ENCODE measurements around the gene FAM180B.

FAM180B gene

DNA sequence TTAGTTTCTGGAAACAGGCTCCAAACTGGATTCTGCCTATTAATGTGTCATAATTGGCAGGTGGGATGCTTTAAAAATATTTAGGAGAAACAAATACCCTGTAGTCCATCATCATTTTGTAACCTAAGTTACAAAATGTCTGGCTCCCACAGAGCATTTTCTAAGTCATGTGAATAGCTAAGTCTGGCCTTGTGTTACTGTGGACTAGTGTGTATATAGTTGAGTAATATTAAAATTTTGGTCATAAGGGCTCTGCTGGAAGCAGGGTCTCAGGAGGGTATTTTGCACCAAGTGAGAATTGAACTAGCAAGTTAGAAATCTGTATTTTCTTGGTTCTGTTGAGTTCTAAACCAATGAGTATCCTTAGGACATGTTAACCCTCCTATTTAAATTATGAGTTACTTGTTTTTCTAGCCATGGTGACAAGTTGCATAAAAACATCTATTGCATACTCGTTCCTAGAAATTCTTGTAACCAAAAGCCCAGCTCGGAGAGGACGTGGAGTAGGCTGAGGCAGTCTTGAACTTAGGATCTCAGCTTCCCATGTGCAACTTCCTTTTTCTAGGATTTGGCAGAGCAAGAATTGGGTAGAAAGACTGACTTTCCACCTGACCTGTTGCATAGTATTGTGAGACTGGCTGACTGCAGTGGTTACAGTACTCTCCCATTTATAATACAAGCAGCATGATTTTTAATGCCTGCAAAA lies 15.7 kb upstream of the FAM180B start:
- DNase-seq, result no peak

DNA sequence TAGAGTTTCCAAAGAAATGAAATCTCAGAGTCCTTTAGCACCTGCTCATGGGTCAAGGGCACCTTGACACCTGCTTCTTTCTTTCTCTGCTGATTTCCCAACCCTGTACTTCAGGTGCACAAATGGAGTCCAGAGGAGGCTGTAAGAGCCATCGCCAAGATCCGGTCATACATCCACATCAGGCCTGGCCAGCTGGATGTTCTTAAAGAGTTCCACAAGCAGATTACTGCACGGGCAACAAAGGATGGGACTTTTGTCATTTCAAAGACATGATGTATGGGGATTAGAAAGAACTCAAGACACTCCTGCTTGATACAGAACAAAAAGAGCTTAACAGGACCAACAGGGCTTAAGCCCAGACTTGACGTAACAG lies 15.1 kb upstream of the FAM180B start:
- DNase-seq, result no peak

DNA sequence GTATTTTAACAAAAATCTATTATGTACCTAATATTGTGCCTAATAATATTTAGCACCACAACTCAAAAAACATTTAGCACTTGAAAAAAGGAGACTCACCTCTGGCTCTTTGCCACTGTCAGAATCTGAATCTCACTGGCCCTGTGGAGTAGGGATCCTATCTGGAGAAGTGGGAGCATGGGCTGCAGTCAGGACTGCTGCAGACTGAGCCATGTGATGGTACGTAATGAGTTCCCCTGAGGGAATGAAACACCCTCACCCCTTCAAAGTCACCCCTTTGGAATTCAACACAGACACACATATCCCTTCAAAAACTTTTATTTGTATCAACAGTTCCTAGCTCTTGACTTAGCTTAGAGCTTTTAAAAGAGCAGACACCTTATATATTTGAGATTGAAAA lies 14.6 kb upstream of the FAM180B start:
- no peak for DNase-seq

DNA sequence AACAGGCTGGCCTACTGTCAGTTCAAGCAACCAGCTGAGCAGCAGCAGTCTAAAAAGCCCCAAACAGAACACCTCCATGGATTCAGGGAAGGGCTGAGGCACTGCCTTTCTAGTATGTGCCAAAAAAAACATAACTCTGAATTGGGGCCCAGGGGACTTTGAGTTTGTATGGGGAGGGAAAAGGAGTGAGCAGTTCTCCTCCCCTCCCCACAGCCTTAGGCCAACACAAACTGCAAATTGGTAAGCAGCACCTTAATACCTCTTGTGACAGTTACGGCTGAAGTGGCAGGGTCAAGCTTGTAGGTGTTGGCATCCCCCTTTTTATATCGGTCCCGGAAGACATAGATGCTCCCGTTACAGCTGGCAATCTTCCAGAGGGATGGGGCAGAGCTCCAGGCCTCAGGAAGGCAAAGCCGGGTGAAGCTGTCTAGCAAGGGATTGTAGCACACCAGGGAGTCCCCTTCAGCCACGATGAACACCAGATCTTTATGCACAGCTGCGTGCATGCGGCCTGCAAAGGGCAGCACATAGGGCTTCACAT lies 13.7 kb upstream of the FAM180B start:
- DNase-seq, result no peak

GRCh38 chr11:47573321-47573720 lies 13.2 kb upstream of the FAM180B start:
- DNase-seq, result no peak

DNA sequence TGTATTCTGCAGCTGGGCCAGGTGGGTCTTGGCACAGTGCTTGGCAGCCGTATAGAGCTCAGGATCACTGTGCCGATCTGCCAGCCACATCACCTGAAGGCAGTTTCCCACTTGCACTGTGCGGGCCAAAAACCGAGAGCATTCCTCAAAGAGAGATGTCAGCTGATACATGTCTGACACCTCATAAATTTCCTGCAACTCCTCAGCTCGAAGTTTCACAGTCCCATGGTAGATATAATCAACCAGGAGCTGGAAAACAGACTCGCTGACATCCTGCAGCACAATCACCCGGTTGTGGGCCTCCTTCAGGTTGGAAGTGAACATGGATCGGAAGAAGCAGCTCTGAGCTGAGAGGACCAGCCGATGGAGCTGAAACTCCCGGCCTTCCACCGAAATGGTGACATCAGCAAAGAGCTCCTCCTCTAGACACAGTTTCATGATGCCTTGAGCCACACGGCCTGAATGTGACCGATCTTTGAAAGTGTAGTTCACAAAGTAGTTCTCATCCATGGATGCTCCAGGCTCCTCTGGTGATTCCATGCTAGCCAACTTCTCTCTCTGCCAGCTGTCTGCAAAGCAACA lies 8.9 kb upstream of the FAM180B start:
- no peak for DNase-seq

GRCh38 chr11:47578524-47579494 lies 7.7 kb upstream of the FAM180B start, which contains the start of the genes KBTBD4 and NDUFS3:
Gene KBTBD4 (minus strand): TSS chr11:47578970. CDS start chr11:47578951, 19 bp downstream.
Gene NDUFS3 (plus strand): TSS chr11:47579074. CDS start chr11:47579092, 18 bp downstream.
- DNase-seq, result peak; percentile 87

- no peak for DNase-seq
These were observed 2.6 kb upstream of the FAM180B start for GRCh38 chr11:47583844-47584243.

DNA sequence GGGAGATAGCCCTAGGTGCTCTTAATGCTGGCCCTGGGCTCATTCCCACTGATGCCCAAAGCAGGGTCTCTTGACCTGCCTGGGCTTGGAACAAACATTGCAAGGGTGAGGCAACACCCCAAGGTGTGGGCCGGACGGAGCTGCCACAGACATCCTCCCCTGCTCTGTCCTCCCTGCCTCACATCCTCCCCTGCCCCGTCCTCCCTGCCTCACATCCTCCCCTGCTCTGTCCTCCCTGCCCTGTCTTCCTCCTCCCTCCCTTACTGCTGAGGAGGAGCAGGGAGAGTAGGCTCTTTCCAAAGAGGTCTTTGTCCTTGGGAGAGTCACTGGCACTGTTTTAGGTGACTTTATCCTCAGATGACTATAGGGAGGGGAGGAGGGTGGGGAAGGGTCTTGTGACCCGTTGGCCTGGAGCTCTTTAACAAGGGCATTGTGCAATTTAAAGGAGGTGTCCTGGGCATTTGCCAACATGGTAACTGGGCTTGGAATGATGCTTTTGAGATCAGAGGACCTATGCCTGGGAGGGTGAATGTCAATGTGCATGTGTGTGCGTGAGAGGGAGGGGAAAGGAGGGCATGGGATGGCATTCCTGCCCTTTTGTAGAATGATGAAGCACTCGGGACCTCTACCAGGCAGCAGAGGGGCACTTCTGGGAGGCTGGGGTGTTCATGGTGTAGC lies 700 bp downstream of the FAM180B start:
- DNase-seq, result no peak

DNA sequence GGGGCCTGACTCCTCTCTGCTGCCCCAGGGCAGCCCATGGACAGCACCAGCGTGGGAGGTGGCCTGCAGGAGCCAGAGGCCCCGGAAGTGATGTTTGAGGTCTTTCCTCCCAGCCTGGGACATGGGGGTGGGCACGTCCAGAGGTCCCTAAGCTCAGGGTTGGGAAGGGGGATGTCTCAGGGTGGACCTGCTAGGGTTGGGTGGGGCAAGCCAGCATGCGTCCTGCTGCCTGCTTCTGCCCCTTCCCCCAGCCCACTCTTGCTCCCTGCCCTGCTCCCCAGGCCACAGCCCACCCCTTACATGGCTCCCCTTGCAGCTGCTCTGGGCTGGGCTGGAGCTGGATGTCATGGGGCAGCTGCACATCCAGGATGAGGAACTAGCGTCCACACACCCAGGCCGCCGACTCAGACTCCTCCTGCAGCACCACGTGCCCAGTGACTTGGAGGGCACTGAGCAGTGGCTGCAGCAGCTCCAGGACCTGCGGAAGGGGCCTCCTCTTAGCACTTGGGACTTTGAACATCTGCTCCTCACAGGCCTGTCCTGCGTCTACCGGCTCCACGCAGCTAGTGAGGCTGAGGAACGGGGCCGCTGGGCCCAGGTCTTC lies 1.3 kb downstream of the FAM180B start:
- no peak for DNase-seq

DNA sequence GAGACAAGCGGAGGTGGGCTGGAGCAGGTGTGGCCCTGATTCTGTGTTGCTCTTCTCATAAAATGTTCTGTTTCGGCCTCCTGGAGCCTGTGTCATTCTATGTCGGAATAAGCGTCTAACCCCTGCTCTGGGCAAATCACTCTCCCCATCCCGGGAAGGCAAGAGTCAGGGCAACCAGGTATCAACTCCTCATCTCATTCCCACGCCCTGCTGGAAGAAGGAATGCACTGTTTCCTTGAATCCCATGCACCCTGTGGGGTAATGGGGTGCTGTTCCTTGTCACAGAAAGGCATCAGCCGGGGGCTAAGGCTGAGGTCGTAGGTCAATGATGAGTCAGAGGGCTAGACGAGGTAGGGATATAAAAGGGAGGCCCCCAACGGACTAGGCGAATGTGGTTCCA lies 2.6 kb downstream of the FAM180B start:
- no peak for DNase-seq

DNA sequence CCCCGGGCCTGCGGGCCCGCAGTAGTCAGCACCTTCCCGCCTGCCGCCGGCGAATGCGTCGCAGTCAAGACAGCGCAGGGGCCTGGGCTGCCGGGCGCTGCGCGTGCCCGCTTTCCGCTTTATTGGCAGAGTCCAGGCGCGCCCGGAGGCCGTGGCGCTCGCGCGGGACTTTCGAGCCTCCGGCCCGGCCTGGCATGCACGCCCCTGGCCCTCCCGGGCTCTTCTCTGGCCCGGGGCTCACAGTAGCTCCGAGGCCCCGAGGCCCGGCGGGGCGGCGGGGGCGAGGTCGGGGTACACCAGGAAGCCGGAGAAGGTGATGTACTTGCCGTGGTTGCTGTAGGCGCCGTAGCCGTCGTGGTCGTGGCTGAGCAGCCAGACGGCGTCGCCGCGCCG lies 3.1 kb downstream of the FAM180B start:
- no peak for DNase-seq

- no peak for DNase-seq
These were observed 3.7 kb downstream of the FAM180B start for GRCh38 chr11:47589977-47590861.

DNA sequence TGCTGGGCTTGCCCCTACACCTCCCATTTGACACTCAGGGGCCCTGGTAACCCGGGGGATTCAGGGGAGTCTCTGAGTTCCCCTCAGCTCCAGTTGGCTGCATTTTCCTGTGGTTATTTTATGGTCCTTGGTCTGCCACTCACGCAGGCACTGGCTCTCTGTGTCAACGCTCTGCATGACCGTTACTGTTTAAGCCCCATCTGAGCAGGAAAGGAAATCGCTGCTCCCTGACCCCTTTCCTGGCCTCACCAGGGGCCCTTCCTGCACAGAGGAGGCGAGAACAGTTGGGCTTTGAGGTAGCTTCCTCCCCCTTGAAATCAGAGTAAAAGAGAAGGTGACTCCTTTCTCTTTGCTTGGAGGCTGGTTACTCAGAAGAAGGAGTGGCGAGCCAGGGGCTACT lies 5.3 kb downstream of the FAM180B start:
- DNase-seq, result no peak

GRCh38 chr11:47592251-47592650 lies 5.8 kb downstream of the FAM180B start:
- no peak for DNase-seq

- no peak for DNase-seq
These were observed 6.5 kb downstream of the FAM180B start for GRCh38 chr11:47592970-47593369.

GRCh38 chr11:47593492-47593933 lies 7.0 kb downstream of the FAM180B start:
- DNase-seq, result no peak

- no peak for DNase-seq
These were observed 7.7 kb downstream of the FAM180B start, which contains the start of gene C1QTNF4 for GRCh38 chr11:47593934-47594855. Gene C1QTNF4 (minus strand): TSS chr11:47594411. CDS start chr11:47590810, 3,601 bp downstream.

GRCh38 chr11:47595029-47595428 lies 8.6 kb downstream of the FAM180B start:
- no peak for DNase-seq

DNA sequence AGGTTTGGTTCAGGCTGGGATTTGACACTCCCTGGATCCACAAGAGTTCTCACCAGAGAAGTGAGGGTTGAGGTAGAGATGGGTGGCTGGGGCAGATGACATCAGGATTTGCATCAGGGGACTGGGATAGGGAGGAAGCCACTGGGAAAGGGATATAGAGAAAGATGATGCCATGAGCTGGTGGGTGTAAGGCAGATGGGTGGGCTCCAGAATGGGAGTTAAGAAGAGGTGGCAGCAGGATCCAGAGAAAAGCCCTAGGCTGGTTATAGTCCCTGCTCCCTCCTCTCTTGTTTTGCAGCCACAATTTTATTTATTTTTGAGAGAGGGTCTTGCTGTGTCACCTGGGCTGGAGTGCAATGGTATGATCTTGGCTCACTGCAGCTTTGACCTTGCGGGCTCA lies 9.5 kb downstream of the FAM180B start:
- no peak for DNase-seq
